KG1 (cell line): ENCODE data around the gene CMBL.
A peak's percentile ranks its signal among the peaks of the same experiment; 100 is the strongest.
"Not testable (repeated sequence)": the region's sequence is repeated elsewhere in the genome, so short reads cannot be mapped to it uniquely, and the experiment has no call there.

ENCODE experiments used
- DNase-seq: peaks from one replicate; lab custom pipeline; 2025; lab: John Stamatoyannopoulos, UW

Gene CMBL

DNA sequence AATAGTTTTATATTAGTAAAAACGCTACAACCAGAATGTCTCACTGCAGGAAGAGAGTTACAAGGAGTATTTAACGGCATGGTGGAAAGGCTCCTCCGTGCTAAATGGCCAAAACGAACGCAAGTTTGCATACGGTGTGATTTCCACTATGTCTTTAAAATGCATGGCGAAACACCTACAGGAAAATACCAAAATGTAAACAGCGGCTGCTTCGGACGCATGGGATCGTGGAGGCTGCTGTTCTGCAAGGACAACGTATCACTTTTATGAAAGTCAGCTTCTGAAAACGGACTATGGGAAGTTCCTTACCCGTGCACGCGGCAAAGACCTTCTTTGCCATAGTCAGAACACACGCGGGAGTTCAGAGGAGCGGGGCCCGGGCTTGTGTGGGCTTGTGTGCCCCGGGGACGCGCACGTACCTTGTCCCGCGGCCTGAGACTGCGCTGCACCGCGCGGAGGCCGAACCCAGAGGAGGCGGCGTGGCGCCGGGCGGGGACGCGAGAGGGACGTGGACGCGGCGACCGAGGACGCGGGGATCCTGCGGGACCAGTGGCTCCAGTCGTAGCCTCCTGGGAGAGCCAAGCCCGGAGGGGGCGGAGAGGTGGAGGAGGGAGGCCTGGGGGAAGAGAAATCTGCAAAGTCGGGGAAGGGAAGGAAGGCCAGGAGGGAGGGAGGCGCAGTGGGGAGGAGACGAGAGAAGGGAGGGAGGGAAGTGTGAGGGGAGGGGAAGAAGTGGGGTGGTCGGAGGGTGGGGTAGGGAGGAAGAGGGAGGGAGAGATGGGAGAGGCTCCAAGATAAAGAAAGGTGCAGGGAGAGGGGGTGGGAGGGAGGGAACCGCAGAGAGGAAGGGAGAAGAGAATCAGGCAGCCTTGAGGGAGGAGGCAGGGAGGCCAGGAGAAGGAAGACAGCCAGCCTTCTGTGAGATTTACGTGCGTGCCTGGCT, at the start of gene CMBL:
TSS of gene CMBL (minus strand) at position 697 of the 943 bp plus-strand sequence. CDS start 17,140 bp downstream, outside the sequence.
- DNase-seq = no peak

DNA sequence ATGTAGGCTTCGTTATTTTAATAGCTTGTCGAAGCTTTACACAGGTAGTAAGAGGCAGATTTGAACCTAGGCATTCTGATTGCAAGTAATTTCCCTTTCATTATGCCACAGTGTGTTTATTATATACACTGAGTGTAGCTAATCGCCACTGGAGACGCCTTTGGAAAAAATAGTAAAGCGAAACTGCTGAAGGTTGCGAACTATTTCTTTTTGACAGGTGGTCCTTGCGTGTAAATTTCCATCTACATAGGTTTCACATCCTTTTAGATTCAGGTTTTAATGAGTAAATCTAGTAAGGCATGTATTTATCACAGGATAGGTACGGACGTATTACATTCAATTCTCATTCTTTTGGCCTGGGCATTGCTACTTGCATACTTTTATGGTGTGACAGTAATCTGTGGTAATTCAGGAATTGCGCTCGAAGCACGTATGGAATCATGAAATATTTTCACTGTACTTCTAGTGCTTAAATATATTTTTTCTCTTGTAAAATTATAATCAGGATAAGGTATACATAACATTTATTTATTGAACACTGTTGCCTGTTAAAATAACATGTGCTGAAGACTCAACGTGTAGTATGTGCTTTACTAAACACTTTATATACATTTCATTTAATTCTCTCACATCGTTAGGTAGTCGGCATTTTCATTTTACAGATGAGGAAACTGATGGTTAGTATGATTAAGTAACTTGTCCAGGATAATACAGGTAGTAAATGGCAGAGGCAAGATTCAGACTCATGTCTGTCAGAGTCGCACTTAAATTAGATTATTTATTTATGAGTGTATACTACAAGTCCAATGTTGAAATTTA, 47.6 kb upstream of the CMBL start:
- DNase-seq = peak; percentile 62

DNA sequence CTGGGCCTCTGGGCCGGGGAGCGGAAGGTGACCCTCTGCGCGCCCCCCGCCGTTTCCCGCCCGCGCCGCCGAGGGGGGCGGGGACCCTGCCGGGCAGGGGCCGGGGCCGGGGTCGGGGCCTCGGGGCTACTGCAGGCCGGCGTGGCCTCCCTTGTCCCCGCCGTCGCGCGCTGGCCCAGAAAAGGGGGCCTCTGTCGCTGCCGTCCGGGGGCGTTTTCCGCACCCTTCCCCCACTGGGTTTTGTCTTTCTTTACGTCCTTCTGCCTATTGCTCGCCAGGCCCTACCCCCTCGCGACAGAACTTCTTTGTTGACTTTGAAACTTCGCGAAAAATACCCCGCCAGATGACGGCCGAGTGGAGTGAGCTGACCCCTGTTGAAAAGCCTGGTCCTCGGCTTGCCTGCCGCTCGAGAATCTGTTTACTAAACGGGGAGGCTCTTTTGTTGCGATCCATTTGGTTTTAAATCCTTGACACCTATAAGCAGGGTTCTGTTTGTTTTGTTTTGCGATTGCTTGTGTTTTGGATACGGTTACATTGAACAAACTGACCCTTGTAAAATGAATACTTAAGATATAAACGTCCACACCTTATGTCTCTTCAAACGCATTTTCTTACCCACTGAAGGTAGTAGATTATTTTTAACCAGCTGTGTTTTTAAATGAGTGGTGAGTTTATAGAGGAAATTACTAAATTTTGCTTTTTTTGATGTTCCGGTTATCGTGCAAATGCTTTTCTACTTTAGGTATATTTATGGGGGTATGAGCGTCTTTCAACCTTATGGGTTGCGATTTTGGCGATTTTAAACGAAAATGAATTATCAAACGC, 46.6 kb upstream of the CMBL start:
- DNase-seq = no peak

DNA sequence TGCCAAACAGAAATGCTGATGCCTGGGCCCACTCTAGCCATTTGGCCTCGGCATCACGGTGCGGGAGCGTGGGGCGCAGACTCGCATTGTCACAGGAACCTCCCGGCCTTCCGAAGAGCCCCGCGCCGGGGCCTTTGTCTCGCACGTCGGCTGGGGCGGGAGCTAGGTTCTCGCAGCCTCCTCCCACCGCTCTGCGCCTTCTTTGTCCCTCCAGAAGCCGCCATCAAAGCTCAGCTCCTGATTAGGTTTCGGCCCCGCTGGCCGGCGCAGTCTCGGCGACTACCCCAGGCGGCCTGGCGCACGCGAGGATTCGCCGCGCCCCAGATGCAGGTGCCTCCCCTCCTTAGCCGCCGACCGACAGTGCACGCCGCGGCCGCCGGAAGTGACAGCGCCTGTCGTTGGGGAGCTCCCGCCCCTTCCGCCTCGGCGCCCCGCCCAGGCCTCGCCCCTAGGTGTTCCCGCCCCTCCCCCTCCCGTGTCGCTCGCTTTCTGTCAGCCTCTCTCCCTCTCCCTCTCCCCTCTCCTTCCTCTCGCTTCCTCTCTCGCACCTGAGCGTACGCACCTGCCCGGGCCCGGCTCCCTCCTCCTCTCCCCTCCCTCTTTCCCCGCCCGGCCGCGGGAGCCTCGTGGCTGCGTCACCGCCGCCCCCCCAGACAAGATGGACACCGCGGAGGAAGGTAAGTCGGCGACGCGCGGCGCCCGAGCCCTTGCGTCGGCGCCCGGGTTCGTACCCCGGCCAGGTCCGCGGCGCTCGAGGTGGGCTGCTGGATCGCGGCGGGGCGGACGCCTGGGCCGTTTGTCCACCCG, 45.7 kb upstream of the CMBL start, which contains the start of gene MARCHF6:
TSS of gene MARCHF6 (plus strand) at position 455 of the 807 bp plus-strand sequence. CDS start at position 659, 204 bp downstream.
- peak; percentile 90 for DNase-seq

DNA sequence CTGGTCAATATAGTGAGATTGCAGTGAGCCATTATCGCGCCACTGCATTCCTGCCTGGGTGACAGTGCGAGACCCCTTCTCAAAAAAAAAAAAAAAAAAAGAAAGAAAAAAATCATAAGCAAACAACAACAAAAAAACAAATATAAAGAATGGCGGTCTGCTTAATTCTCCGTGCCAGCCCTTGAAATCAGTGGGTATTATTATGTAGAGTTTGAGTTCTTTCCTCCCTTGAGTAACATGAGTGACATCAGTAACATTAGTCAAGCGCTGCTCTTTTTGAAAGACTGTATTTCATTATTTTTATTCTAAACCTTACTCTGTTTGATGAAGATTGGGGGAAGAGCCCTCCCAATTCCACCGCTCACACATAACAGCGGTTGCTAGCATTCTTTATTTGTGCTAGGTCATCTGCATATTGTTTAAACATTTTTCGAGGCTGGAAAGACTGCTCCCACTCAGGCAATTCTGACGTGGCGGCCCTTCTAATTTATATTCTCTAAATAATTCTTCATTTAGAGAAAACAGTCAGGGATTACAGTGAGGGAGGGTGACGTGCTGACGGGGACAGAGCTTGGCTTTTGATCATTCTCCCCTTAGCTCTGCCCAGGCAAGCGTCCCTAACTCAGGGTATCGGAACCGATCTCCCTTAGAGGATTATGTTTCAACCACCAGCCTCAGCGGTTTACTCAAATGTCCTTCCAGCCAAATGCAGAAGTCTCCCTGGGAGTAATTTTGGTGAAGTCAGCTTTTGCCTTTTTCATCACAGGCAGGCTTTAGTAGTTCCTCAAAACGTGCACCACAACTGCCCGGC, 44.9 kb upstream of the CMBL start:
- DNase-seq = no peak

DNA sequence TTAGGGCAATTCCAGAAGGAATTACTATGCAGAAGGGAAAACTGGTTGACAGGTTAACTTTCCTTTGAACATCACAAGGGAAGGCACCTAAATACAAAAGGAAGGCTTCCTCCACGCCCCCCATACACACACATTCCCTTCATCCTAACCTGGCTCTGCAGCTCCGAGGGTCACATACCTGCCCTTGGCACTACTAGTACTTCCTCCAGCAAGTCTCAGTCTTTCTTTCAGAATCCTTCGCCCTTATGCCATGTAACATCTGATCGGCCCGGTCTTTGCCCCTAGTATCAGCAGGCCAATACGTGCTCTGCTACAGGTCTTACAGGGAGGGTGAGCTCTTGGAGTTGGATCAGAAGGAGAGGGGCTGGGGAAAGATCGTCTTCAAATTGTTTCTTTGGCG, 44.2 kb upstream of the CMBL start:
- no peak for DNase-seq

DNA sequence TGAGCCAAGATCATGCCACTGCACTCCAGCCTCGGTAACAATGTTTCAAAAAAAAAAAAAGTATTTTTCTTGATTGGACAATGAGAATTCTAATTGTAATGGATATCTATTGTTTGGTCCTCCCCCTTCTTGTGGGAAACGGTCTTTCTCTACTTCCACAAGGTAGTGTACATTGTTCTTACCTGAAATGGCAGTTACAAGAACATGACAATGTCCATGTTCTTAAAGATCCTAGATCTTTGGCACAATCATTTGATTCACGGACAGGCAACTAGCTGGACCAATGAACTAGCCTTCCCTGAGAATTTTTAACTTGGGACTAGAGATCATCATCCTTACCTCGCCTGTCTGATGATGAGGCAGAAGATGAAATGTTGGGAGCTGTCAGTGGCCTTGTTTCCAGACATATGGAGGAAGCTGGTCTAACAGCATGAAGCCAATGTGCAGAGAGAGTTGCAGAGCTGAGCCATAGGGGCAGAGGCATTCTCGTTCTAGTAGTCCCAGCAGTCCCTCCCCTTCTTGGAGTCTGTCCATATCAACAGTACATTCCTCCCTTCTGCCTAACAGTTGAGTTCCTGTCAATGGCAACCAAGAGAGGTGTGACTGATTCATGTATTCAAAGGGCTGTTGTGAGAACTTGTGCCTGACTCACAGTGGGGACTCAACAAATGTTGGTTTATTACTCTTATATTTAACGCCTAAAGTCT, 43.6 kb upstream of the CMBL start:
- no peak for DNase-seq

DNA sequence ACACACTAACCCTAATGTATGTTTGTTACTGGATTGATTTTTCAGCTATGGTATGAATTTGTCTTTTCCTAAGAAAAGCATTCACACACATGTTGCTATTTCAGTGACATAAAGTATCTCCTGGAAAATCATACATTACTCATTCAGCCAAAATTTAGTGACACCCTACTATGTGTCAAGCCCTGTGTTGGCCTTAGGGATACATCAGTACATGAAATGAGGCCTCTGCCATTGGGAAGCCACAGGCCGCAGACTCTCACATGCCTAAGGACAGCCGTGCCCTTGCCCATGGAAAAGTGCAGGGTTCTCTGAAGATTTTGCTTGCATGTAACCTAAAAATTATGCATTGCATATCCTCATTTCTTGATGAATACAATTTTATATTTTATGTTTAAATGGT, 40.6 kb upstream of the CMBL start:
- DNase-seq = no peak

DNA sequence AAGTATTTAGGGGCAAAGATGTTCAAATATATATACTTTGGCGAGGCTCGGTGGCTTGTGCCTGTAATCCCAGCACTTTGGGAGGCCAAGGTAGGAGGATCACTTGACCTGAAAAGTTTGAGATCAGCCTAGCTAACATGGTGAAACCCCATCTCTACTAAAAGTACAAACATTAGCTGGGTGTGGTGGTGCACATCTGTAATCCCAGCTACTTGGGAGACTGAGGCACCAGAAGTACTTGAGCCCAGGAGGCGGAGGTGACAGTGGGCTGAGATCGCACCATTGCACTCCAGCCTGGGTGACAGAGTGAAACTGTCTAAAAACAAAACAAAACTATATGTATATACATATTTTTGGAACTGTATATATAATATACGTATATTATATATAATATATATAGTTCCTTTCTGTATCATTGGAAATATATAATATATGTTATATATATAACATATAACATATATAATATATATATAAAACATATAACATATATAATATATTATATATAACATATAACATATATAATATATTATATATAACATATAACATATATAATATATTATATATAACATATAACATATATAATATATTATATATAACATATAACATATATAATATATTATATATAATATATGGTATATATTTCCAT, 36.9 kb upstream of the CMBL start:
- not testable (repeated sequence) for DNase-seq

DNA sequence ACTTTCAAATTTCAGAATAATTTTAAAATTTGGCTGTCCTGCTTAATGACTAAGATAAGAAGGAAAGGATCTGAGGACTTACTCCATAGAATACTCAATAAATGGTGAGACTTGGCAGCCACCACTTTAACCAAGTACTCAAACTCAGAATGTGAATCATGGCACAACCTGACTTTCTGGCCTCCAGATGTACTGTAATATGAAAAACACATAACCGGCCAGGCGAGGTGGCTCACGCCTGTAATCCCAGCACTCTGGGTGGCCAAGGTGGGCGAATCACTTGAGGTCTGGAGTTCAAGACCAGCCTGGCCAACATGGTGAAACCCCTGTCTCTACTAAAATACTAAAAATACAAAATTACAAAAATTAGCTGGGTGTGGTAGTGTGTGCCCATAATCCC, 35.8 kb upstream of the CMBL start:
- DNase-seq = no peak

DNA sequence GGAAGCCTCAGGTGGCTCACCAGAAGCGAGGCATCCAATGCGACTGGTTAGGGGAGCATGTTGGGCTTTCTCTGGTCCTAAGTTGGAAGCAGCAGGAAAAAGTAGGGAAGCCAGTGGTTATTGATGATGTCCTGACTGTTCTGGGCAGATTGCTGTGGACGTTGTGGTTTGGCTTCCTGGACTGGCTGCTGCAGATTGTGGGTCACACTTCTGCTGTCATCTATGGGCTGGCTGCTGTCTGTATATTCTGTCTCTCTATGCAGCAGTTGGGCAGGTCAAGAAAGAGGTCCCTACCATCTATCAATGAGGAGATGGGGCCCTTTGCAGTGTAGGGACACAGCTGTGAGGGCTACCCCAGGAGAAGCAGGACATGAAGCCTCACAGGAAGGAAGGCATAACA, 32.3 kb upstream of the CMBL start:
- DNase-seq = no peak

DNA sequence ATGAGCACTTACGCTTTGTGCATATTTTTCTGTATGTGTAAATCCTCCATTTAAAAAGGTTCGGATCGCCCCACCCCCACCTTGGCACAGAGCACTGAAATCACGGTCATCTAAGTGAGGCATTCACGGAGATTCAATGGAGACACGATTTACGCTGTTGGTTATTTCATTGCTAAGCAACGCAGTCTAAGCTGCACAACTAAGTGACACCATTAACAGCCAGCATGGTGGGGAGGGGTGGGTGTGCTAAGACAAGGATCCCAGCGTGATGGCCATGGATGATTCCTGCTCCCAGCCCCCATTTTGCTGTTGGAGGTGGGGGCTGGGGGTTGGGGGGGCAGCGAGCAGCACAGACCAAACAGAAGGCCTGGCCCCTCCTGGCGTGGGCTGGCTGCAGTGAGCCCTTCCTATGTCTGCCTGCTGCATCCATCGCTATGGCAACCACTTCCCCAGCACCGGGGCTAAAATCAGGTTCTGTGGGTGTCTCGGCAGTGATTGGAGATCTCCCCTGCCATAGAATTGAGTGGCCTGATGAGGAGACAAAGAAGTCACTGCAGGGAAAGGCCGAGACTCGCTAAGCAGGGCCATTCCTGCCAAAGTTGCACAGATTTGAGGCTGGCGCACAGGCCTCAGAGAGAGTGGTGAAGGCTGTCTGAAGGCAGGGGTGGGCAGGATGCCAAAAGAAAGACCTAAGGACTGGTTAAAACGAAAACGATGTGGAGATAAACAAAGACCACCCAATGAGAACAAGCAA, 31.5 kb upstream of the CMBL start:
- DNase-seq = no peak

DNA sequence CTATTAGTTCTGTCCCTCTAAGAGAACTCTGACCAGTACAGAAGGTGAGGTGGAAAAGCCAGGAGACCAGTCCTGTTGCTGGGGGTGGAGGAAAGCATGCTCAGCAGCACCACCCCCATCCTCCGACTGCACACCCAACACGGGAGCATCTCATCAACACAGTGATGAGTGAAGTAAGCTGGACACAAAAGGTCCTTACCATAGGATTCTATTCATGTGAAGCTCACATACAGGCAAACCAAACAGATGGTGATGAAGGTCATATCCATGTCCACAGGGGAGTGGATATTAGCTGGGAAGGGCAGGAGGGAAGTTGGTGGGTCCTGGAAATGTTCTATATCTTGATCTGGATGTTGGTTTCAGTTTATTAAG, 31.0 kb upstream of the CMBL start:
- DNase-seq = no peak

DNA sequence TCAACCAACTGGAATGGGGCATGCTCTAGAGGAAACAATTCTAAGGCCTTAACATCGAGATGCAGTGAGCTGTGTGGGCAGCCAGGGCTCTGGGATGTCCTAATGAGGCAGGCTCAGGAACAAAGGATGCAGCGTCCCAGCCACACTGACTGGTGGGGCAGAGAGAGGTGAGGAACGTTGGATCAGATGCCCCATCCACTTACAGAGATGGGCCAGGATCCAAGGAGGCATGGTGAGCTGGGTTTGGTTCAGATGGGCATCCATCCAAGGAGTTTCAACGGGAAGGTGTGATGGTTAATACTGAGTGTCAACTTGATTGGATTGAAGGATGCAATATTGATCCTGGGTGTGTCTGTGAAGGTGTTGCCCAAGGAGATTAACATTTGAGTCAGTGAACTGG, 30.3 kb upstream of the CMBL start:
- no peak for DNase-seq

DNA sequence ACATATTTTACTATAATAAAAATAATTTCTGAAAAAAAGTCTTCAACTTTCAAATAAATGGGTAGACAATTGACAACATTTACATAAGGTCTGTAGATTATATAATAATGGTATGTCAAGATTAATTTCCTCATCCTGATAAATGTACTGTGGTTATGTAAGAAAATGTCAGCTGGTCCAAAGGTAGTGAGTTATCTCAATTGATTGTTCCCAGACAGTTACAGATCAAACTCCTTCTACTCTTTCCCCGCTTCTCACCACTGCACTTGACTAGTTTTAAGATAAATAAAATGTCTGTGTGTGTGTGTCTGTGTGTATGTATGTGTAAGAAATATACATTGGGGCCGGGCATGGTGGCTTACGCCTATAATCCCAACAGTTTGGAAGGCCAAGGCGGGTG, 29.4 kb upstream of the CMBL start:
- DNase-seq = no peak

DNA sequence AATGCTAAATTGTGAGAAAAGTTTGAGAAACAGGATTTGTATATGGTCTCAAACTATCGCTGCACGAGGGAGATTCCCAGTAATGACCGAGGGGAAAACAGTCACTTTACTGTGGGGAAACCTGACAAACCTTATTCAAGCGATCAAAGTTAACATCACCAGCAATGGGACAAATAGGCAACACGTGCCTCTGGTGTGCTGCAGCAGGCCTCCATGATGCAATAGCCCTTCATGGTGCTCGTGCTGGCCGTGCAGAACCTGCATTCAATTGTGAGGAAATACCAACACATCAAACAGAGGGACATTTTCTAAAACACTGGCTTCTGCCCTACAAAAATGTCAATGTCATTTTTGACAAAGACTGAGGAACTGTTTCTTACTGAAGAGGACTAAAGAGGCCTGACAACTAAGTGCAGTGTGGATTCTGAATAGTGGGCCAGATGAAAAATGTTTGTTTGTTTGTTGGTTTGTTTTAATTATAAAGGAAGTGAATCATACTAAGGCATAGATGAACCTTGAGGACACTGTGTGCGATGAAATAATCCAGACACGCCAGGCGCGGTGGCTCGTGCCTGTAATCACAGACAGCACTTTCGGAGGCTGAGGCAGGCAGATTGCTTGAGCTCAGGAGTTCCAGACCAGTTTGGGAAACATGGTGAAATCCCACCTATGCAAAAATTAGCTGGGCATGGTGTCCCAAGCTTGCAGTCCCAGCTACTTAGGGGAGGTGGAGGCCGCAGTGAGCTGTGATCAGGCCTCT, 28.2 kb upstream of the CMBL start:
- DNase-seq = no peak

DNA sequence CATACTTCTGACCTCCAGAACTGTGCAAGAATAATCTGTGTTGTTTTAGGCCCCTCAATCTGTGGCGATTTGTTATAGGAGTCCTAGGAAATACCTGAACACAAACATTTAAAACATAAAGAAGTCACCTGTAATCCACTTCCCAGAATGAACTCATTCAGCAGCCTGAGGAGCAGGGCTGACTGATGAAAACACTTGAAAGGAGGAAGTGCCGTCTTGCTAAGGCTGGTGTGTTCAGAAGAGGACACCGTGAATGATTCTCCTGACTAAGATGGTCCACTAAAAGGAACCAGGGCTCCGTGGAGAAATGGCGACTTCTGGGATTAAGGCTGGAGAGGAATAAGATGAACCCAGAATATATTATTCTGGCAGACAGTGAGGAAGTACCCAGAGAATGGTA, 27.1 kb upstream of the CMBL start:
- no peak for DNase-seq
